Osteoblast (primary cell): Measurements from ENCODE around the gene CSPG4. TPM values are rescaled to one million over a fixed set of nuclear protein-coding genes. Genes with fewer than 3 reads are reported as not detected.

ENCODE experiments used
- DNase-seq: peaks from one replicate; pipeline ENCODE4 v3.0.0; 2011; ENCODE audit warnings: low spot score, mixed read lengths; ENCODE audit not compliant: insufficient read length; ENCODE audit errors: missing footprints
- H2AFZ ChIP-seq: 2 replicates; pipeline ENCODE4 v1.6.0; 2011; ENCODE audit warnings: mild to moderate bottlenecking, low read length
- H3K27ac ChIP-seq: 2 replicates; pipeline ENCODE4 v1.5.1; 2011; ENCODE audit warnings: mild to moderate bottlenecking, low read depth, low read length, moderate library complexity
- H3K27me3 ChIP-seq: 2 replicates; pipeline ENCODE4 v1.6.0; 2012; ENCODE audit warnings: mild to moderate bottlenecking, control low read depth, inconsistent platforms, low read length, moderate library complexity; ENCODE audit not compliant: insufficient read depth
- H3K36me3 ChIP-seq: 2 replicates; pipeline ENCODE4 v1.5.1; 2011; ENCODE audit warnings: mild to moderate bottlenecking, low read length, control low read depth, moderate library complexity; ENCODE audit not compliant: insufficient read depth
- H3K4me1 ChIP-seq: 2 replicates; pipeline ENCODE4 v1.5.1; 2011; ENCODE audit warnings: mild to moderate bottlenecking, low read length, control low read depth, moderate library complexity; ENCODE audit not compliant: insufficient read depth
- H3K4me2 ChIP-seq: 2 replicates; pipeline ENCODE4 v1.6.0; 2011; ENCODE audit warnings: mild to moderate bottlenecking, low read length; ENCODE audit not compliant: insufficient read depth
- H3K4me3 ChIP-seq: fragments of 200-600 bp; sonication (generic); 3 replicates; pipeline ENCODE4 v1.5.1; 2012; ENCODE audit warnings: mild to moderate bottlenecking, low read length, inconsistent platforms; ENCODE audit not compliant: insufficient read depth
- H3K79me2 ChIP-seq: 2 replicates; pipeline ENCODE4 v1.6.0; 2012; ENCODE audit warnings: mild to moderate bottlenecking, low read length, control low read depth, inconsistent platforms; ENCODE audit not compliant: insufficient read depth
- H3K9me3 ChIP-seq: 2 replicates; pipeline ENCODE4 v1.5.1; 2011; ENCODE audit warnings: low read depth, low read length, control low read depth
- H4K20me1 ChIP-seq: 2 replicates; pipeline ENCODE4 v1.6.0; 2012; ENCODE audit warnings: mild to moderate bottlenecking, low read length, control low read depth; ENCODE audit not compliant: insufficient read depth
- CTCF ChIP-seq: IDR thresholded peaks from 2 replicates; pipeline ENCODE4 v1.5.1; 2011; ENCODE audit warnings: mild to moderate bottlenecking, low read depth, low read length, moderate library complexity; ENCODE audit errors: extremely low read depth
- total RNA-seq: library from RNA; depleted of rRNA; stranded (reverse); fragments of >200 nt; gene quantifications from 2 replicates; pipeline ENCODE4 v1.2.3, GENCODE V29; 2012

CSPG4 gene
- total RNA-seq, 1 donor, result 20.3 TPM

DNA sequence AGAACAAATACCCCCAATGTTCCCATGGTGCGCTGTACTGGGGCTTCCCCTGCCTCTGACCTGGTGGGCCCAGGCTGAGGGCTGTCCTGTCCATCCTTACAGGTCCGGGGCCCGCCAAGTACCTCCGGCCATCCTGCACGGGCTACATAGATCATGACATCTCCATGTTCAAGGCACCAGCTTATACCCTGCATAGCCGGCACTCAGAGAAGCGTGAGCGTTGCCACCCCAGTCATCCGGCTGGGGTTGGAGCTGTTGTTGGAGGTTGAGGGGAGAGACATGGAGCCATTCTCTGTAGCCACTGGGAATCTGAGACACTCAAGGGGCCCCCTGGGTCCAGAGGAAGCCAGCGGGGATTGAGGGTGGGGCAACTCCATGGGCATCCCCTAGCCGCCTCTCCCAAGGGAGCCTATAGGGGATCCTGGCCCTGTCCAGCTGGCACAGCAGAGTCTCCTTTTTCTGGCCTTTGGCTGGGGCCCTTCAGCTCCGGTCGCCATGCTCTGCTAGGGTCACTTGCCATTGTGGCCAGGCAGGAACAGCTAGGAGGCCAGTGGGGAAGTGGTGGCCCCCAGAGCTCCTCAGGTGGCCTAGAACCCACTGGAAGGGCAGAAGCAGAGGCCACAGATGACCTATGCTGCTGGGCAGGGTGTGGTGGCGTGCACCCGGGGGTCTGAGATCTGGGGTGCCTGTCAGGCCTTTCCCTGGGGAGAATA, 12.5 kb upstream of the CSPG4 start:
- no peak overlapping the region for H3K27ac ChIP-seq
- no peaks in the 10 kb centered on the region for H4K20me1 ChIP-seq
- no peak overlapping the region for H3K4me3 ChIP-seq
- no peak overlapping the region for H2AFZ ChIP-seq
- H3K4me1 ChIP-seq, result peaks cover 10% of the 10 kb centered on the region
- no peaks in the 10 kb centered on the region for H3K79me2 ChIP-seq
- H3K9me3 ChIP-seq, result no peaks in the 10 kb centered on the region
- no peak overlapping the region for H3K4me2 ChIP-seq
- H3K27me3 ChIP-seq, result no peaks in the 10 kb centered on the region
- no peaks in the 10 kb centered on the region for H3K36me3 ChIP-seq
- no peak for TF ChIP-seq CTCF
- DNase-seq, result peak; percentile 57

GRCh38 chr15:75723847-75724660, 11.4 kb upstream of the CSPG4 start:
- Histone ChIP-seq H2AFZ (peak overlapping the region; percentile 76), H4K20me1 (no peaks in the 10 kb centered on the region), H3K4me1 (peaks cover 10% of the 10 kb centered on the region), H3K4me2 (peak overlapping the region; percentile 49), H3K79me2 (no peaks in the 10 kb centered on the region), H3K4me3 (peak overlapping the region; percentile 12), H3K27ac (peak overlapping the region; percentile 77), H3K36me3 (no peaks in the 10 kb centered on the region), H3K27me3 (no peaks in the 10 kb centered on the region), H3K9me3 (no peaks in the 10 kb centered on the region)
- TF ChIP-seq CTCF, result no peak
- DNase-seq, result peak; percentile 100

DNA sequence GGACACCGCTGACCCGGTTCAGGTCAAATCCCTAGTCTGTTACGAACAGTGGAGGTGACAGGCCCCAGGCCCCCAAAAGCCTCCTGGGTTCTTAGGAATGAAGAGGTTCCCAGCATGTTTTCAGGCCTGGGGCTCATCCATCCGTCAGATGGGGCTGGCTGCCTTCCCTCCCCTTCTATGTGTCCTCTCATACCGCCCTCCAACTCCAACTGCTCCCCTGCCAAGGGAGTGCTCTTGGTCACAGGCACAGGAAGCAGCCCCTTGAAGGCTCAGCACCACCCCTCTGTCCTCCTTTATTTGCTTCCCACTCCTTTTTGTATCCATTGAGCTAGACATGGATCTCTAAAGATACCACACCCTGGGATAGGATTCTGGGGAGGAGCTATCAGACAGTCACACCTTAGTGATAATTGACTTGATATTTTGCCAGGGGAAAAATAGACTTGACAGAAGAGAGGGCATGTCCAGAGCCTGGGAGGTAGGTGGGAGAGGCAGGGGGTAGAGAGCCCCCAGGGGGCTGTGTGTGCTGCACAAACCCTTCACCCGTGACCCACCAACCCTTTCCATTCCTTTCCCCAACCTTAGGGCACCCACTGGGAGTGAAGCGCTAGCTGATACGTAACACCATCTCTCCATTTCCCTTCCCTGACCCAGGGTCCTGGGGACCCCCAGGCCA, 10.7 kb upstream of the CSPG4 start:
- Histone ChIP-seq H3K27ac (peak overlapping the region; percentile 77), H3K36me3 (no peaks in the 10 kb centered on the region), H3K79me2 (no peaks in the 10 kb centered on the region), H2AFZ (peak overlapping the region; percentile 51), H3K4me1 (peaks cover 14% of the 10 kb centered on the region), H3K4me3 (peak overlapping the region; percentile 12), H3K27me3 (no peaks in the 10 kb centered on the region), H4K20me1 (no peaks in the 10 kb centered on the region), H3K4me2 (peak overlapping the region; percentile 49), H3K9me3 (no peaks in the 10 kb centered on the region)
- DNase-seq, result peak; percentile 85
- TF ChIP-seq CTCF, result no peak
